Measurements from ENCODE around the gene PVR. TPM values are rescaled to one million over a fixed set of nuclear protein-coding genes. Genes with fewer than 3 reads are reported as not detected.

PVR gene
- total RNA-seq, 1 experiment from 2014 or later = 141 TPM

DNA sequence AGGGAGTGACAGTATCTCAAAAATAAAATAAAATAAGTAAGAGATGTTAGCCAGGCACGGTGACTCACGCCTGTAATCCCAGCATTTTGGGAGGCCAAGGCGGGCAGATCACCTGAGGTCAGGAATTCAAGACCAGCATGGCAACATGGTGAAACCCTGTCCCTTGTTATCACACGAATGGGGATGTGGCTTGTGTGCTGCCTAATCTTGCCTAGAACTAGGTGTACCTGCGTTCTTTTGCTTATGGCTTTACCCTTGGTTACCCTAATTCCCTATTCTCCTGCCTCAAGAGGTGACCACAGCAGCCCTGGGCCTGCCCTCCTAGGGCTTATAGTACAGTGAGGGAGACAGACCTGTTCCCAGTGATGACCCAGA lies 6.3 kb upstream of the PVR start:
- intact Hi-C loops (cut with micrococcal nuclease) = no loop called here
- BruUV-seq (replicated peaks) = no TSS peak
- peaks cover 39% of the 10 kb centered on the region for H3K4me1 Mint-ChIP-seq (ENCODE audit: insufficient read depth, unreplicated experiment)
- no peaks in the 10 kb centered on the region for H3K27me3 Mint-ChIP-seq (ENCODE audit: insufficient read depth, unreplicated experiment)
- DNase-seq (ENCODE audit: unreplicated experiment) = no peak
- no peaks in the 10 kb centered on the region for H3K9me3 Mint-ChIP-seq (ENCODE audit: unreplicated experiment)
- ChIA-PET CTCF (interaction anchor here (2.7 kb wide), 1 partner anchor 66 kb away, joined by 12 read pairs; no protein-coding TSS in a partner anchor), POLR2A (interaction anchor here (4.1 kb wide), 1 partner anchor 11 kb away, joined by 38 read pairs; no protein-coding TSS in a partner anchor)
- H3K27ac Mint-ChIP-seq (ENCODE audit: low read depth, unreplicated experiment) = no peak overlapping the region
- no peaks in the 10 kb centered on the region for H3K36me3 Mint-ChIP-seq (ENCODE audit: insufficient read depth, unreplicated experiment)
- TF ChIP-seq, protein P1, sequence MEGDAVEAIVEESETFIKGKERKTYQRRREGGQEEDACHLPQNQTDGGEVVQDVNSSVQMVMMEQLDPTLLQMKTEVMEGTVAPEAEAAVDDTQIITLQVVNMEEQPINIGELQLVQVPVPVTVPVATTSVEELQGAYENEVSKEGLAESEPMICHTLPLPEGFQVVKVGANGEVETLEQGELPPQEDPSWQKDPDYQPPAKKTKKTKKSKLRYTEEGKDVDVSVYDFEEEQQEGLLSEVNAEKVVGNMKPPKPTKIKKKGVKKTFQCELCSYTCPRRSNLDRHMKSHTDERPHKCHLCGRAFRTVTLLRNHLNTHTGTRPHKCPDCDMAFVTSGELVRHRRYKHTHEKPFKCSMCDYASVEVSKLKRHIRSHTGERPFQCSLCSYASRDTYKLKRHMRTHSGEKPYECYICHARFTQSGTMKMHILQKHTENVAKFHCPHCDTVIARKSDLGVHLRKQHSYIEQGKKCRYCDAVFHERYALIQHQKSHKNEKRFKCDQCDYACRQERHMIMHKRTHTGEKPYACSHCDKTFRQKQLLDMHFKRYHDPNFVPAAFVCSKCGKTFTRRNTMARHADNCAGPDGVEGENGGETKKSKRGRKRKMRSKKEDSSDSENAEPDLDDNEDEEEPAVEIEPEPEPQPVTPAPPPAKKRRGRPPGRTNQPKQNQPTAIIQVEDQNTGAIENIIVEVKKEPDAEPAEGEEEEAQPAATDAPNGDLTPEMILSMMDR (IDR thresholded peaks at IDR 0.05; ENCODE audit: unreplicated experiment) = no peak
- H3K4me3 Mint-ChIP-seq (ENCODE audit: unreplicated experiment) = no peak overlapping the region

DNA sequence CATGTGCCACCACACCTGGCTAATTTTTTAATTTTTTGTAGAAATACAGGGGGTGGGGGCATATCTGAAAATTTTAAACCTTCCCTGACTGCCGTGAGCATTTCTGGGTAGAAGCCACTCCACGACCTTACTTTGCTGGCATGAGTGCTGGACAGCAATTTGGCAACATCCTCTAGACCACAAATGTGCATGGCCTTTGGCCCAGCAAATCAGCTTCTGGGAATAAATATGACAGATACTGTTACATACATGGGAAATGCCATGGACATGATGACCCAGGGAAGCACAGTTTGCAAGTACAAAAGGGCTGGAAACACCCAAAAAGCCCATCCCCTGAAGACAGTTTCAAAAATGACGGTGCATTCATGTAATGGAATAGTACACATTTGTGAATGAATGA lies 3.2 kb upstream of the PVR start:
- intact Hi-C loops (cut with micrococcal nuclease) = no loop called here
- Mint-ChIP-seq H3K4me1 (ENCODE audit: insufficient read depth, unreplicated experiment) (peaks cover 32% of the 10 kb centered on the region), H3K27me3 (ENCODE audit: insufficient read depth, unreplicated experiment) (no peaks in the 10 kb centered on the region), H3K36me3 (ENCODE audit: insufficient read depth, unreplicated experiment) (no peaks in the 10 kb centered on the region), H3K9me3 (ENCODE audit: unreplicated experiment) (no peaks in the 10 kb centered on the region), H3K27ac (ENCODE audit: low read depth, unreplicated experiment) (peak overlapping the region; percentile 24), H3K4me3 (ENCODE audit: unreplicated experiment) (peak overlapping the region; percentile 28)
- ChIA-PET POLR2A (interaction anchor here (0.5 to 1.8 kb wide), 8 partner anchors 9 to 722 kb away, joined by 3 to 4 read pairs (median 3); no protein-coding TSS in a partner anchor), CTCF (interaction anchor here (0.6 to 2.2 kb wide), 6 partner anchors 14 to 79 kb away, joined by 3 to 10 read pairs (median 4); no protein-coding TSS in a partner anchor)
- BruUV-seq (replicated peaks) = no TSS peak
- TF ChIP-seq, protein P1 (IDR thresholded peaks at IDR 0.05; ENCODE audit: unreplicated experiment) = no peak
- peak; percentile 95 for DNase-seq (ENCODE audit: unreplicated experiment)

DNA sequence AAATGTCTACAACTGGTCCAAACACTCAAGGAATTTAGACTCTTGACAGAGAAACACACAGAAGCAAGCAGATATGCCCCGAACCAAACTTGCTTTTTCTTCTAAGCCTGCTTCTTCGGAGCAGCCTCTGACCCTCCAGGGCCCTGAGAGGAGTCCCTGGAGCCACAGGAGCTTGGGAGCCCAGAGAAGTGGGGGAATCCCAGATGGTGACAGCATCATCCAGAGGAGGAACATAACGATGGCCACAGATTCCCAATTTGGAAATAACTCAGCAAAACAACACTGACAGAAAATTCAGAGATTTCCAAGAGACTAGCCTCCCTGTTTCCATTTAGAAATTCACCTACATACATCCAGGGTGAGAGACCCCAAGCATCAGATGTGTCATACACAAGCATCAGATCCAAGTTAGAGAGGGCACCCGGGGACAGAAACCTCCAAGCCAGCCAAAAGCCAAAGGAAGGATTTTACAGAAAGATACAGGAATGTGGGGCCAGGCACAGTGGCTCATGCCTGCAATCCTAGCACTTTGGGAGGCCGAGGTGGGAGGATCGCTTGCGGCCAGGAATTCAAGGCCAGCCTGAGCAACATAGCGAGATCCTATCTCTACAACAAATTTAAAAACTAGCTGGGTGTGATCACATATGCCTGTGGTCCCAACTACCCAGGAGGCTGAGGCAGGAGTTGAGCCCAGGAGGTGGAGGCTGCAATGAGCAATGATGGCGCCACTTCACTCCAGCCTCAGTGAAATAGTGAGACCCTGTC lies 2.0 kb upstream of the PVR start:
- H3K27ac Mint-ChIP-seq (ENCODE audit: low read depth, unreplicated experiment) = no peak overlapping the region
- H3K36me3 Mint-ChIP-seq (ENCODE audit: insufficient read depth, unreplicated experiment) = peaks cover 8% of the 10 kb centered on the region
- BruUV-seq (replicated peaks) = no TSS peak
- ChIA-PET POLR2A (interaction anchor here (0.9 to 2.9 kb wide), 5 partner anchors 15 to 53 kb away, joined by 3 to 18 read pairs (median 4); no protein-coding TSS in a partner anchor), CTCF (interaction anchor here (1.2 to 2.2 kb wide), 3 partner anchors 15 to 64 kb away, joined by 4 to 10 read pairs (median 4); no protein-coding TSS in a partner anchor)
- no peaks in the 10 kb centered on the region for H3K9me3 Mint-ChIP-seq (ENCODE audit: unreplicated experiment)
- H3K27me3 Mint-ChIP-seq (ENCODE audit: insufficient read depth, unreplicated experiment) = no peaks in the 10 kb centered on the region
- intact Hi-C loops (cut with micrococcal nuclease) = no loop called here
- DNase-seq (ENCODE audit: unreplicated experiment) = no peak
- TF ChIP-seq, protein P1 (IDR thresholded peaks at IDR 0.05; ENCODE audit: unreplicated experiment) = no peak
- no peak overlapping the region for H3K4me3 Mint-ChIP-seq (ENCODE audit: unreplicated experiment)
- H3K4me1 Mint-ChIP-seq (ENCODE audit: insufficient read depth, unreplicated experiment) = peaks cover 22% of the 10 kb centered on the region

DNA sequence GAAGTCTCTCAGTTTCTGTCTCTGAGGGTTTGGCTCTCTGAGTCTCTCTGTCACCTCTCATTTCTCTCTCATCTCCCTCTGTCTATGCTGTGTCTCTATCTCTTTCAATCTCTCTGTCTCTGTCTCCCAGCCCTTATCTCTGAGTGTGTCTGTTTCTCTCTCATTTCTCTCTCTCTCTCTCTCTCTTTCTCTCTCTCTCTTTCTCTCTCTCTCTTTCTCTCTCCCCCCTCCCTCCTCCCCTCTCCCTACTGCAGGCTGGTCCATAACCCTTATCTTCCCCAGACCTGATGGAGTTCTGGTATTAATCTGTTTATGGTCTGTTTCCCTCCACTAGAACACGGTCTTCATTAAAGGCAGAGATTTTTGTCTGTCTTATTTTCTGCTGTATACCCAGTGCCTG lies 1.3 kb upstream of the PVR start:
- TF ChIP-seq, protein P1 (IDR thresholded peaks at IDR 0.05; ENCODE audit: unreplicated experiment) = no peak
- no peak overlapping the region for H3K4me3 Mint-ChIP-seq (ENCODE audit: unreplicated experiment)
- CTCF ChIA-PET = interaction anchor here (1.0 to 2.1 kb wide), 3 partner anchors 54 to 82 kb away, joined by 3 to 8 read pairs (median 7); no protein-coding TSS in a partner anchor
- H3K27me3 Mint-ChIP-seq (ENCODE audit: insufficient read depth, unreplicated experiment) = no peaks in the 10 kb centered on the region
- H3K36me3 Mint-ChIP-seq (ENCODE audit: insufficient read depth, unreplicated experiment) = peaks cover 8% of the 10 kb centered on the region
- H3K4me1 Mint-ChIP-seq (ENCODE audit: insufficient read depth, unreplicated experiment) = peaks cover 22% of the 10 kb centered on the region
- no peak for DNase-seq (ENCODE audit: unreplicated experiment)
- POLR2A ChIA-PET = interaction anchor here (1.0 to 2.9 kb wide), 4 partner anchors 16 to 71 kb away, joined by 3 to 18 read pairs (median 4); no protein-coding TSS in a partner anchor
- intact Hi-C loops (cut with micrococcal nuclease) = no loop called here
- no peaks in the 10 kb centered on the region for H3K9me3 Mint-ChIP-seq (ENCODE audit: unreplicated experiment)
- BruUV-seq (replicated peaks) = no TSS peak
- H3K27ac Mint-ChIP-seq (ENCODE audit: low read depth, unreplicated experiment) = no peak overlapping the region

Measured in MCF 10A (cell line).